Measurements from ENCODE around the gene PARD3B.

DNA sequence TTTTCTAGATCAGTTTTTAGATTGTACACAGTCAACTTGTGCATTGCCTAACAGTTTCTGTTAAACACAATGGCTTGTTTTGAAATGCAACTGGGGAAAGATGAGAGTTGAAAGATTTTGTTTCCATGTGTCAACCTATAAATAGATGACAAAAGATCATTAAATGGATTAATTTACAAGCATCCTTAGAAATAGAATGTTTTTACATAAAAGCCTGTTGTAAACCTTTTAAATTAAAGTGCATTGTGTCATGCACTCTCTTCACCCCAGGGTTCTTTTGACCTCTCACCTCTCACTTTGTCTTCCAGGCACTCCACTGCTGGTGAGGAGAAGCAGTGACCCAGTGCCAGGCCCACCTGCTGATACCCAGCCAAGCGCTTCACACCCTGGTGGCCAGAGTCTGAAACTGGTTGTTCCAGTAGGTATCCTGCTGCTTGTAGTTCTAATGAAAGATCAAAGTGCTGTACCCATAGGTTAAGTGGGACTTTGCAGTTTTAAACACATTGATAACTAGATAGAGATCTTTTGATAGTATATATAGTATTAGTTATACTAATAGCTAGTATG, 502.1 kb downstream of the PARD3B start:
- TF ChIP-seq, protein P1, sequence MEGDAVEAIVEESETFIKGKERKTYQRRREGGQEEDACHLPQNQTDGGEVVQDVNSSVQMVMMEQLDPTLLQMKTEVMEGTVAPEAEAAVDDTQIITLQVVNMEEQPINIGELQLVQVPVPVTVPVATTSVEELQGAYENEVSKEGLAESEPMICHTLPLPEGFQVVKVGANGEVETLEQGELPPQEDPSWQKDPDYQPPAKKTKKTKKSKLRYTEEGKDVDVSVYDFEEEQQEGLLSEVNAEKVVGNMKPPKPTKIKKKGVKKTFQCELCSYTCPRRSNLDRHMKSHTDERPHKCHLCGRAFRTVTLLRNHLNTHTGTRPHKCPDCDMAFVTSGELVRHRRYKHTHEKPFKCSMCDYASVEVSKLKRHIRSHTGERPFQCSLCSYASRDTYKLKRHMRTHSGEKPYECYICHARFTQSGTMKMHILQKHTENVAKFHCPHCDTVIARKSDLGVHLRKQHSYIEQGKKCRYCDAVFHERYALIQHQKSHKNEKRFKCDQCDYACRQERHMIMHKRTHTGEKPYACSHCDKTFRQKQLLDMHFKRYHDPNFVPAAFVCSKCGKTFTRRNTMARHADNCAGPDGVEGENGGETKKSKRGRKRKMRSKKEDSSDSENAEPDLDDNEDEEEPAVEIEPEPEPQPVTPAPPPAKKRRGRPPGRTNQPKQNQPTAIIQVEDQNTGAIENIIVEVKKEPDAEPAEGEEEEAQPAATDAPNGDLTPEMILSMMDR (IDR thresholded peaks at IDR 0.05; ENCODE audit: low read depth, low read length, poor library complexity, severe bottlenecking), result no peak
- no peak for TF ChIP-seq EZH2phosphoT487 (IDR thresholded peaks at IDR 0.05; ENCODE audit: borderline replicate concordance, low read length)
